HepG2 (cell line): ENCODE results near the gene SDK1. TPM values are rescaled to one million over a fixed set of nuclear protein-coding genes. Genes with fewer than 3 reads are reported as not detected.

Source experiments
- ATAC-seq: fragments of 200-7000 bp; cut with Tn5 transposase; 3 replicates; pipeline ENCODE4 v1.9.1; 2020; ENCODE audit warnings: mild to moderate bottlenecking, moderate library complexity
- BruUV-seq: library from RNA; stranded (reverse); fragments of 400-500 nt; replicated peaks from 2 replicates; lab custom pipeline; 2021; lab: Mats Ljungman, UMichigan
- CTCF ChIA-PET: fragments of 300-600 bp; formaldehyde crosslinking; extraction: SDS; loops from one replicate; lab custom pipeline; 2021; ENCODE audit warnings: low total read pairs, inconsistent platforms, low intra/inter-chr PET ratio; lab: Yijun Ruan, JAX
- POLR2A ChIA-PET: fragments of 350-600 bp; sonication (Branson Sonifier 250); formaldehyde crosslinking; loops from one replicate; lab custom pipeline; 2020; ENCODE audit warnings: antibody characterized with exemption, inconsistent platforms; lab: Yijun Ruan, JAX
- DNase-seq: peaks from one replicate; pipeline ENCODE4 v3.0.0-alpha.2; 2015; ENCODE audit warnings: low spot score
- FAIRE-seq: peaks from 3 replicates; lab custom pipeline; 2011; peaks lifted over from hg19 to GRCh38; lab: Jason Lieb, UNC
- H2AFZ ChIP-seq: one replicate; pipeline ENCODE4 v1.6.1; 2011; ENCODE audit warnings: low read length, inconsistent platforms
- H3K27ac ChIP-seq: fragments of 300-600 bp; 3 replicates; pipeline ENCODE4 v1.8.0; 2011; ENCODE audit warnings: mixed run types, mild to moderate bottlenecking, mixed read lengths, low read length, inconsistent platforms; ENCODE audit not compliant: insufficient read depth; ENCODE audit errors: extremely low read length
- H3K27me3 ChIP-seq, 2 experiments: fragments of 200-600 bp in 1 of 2; 2 replicates in 1 of 2; 3 replicates in 1 of 2; pipeline versions ENCODE4 v1.6.0 to v1.8.0; 2011; ENCODE audit warnings: low read length in 2 of 2, mild to moderate bottlenecking in 2 of 2, moderate library complexity in 2 of 2, inconsistent platforms in 1 of 2; ENCODE audit not compliant: insufficient read depth in 2 of 2, control insufficient read depth in 1 of 2
- H3K36me3 ChIP-seq, 2 experiments: fragments of 200-600 bp in 1 of 2; replicated peaks in 1 of 2; 2 replicates in 1 of 2; 3 replicates in 1 of 2; pipeline versions ENCODE4 v1.5.1 to v1.8.0; 2011; ENCODE audit warnings: low read length in 2 of 2, inconsistent platforms in 1 of 2; ENCODE audit not compliant: insufficient read depth in 2 of 2, control insufficient read depth in 1 of 2
- H3K4me1 ChIP-seq: 2 replicates; pipeline ENCODE4 v1.5.1; 2012; ENCODE audit warnings: low read length, inconsistent platforms; ENCODE audit not compliant: insufficient read depth
- H3K4me2 ChIP-seq: 2 replicates; pipeline ENCODE4 v1.6.0; 2011; ENCODE audit warnings: low read depth, low read length, inconsistent platforms
- H3K4me3 ChIP-seq, 3 experiments: fragments of 200-600 bp in 1 of 3; sonication (generic), shearing (Covaris generic) in 1 of 3; replicated peaks in 1 of 3; 2 replicates each; pipeline ENCODE4 v1.5.1; 2011 to 2016; ENCODE audit warnings: low read length in 3 of 3, inconsistent platforms in 2 of 3, low read depth in 2 of 3, mild to moderate bottlenecking in 2 of 3, control low read depth in 1 of 3, mixed read lengths in 1 of 3; ENCODE audit not compliant: insufficient read depth in 1 of 3
- H3K79me2 ChIP-seq: one replicate; pipeline ENCODE4 v1.6.1; 2011; ENCODE audit warnings: low read length, inconsistent platforms; ENCODE audit not compliant: insufficient read depth
- H3K9ac ChIP-seq: 2 replicates; pipeline ENCODE4 v1.6.0; 2011; ENCODE audit warnings: mild to moderate bottlenecking, low read depth, low read length, inconsistent platforms; ENCODE audit not compliant: insufficient read depth
- H3K9me3 ChIP-seq: 2 replicates; pipeline ENCODE4 v1.5.1; 2012; ENCODE audit warnings: mild to moderate bottlenecking, low read length
- H4K20me1 ChIP-seq: 2 replicates; pipeline ENCODE4 v1.6.0; 2011; ENCODE audit warnings: inconsistent platforms, mild to moderate bottlenecking, low read length, moderate library complexity; ENCODE audit not compliant: insufficient read depth
- AHR ChIP-seq: IDR thresholded peaks from 2 replicates; pipeline ENCODE4 v1.6.1; 2018; ENCODE audit warnings: missing genetic modification reagents, missing compliant biosample characterization
- CC2D1A ChIP-seq: sonication (generic); formaldehyde crosslinking; IDR thresholded peaks from 2 replicates; pipeline ENCODE4 v1.8.1; 2023; ENCODE audit warnings: mild to moderate bottlenecking, missing genetic modification reagents
- NKX3-1 ChIP-seq: sonication (generic); formaldehyde crosslinking; IDR thresholded peaks from 2 replicates; pipeline ENCODE4 v1.5.0; 2020; ENCODE audit warnings: missing genetic modification reagents
- REXO4 ChIP-seq: sonication (generic); formaldehyde crosslinking; IDR thresholded peaks from 2 replicates; pipeline ENCODE4 v1.8.0; 2022; ENCODE audit warnings: missing genetic modification reagents, mild to moderate bottlenecking, borderline replicate concordance
- SOX13 ChIP-seq, 3 experiments: fragments of 450-650 bp in 1 of 3; sonication (generic) in 1 of 3; formaldehyde crosslinking in 1 of 3; IDR thresholded peaks in 2 of 3; conservative IDR thresholded peaks in 1 of 3; 2 replicates each; pipeline versions ENCODE4 v1.5.0 to v1.6.1; 2016 to 2020; ENCODE audit warnings: antibody characterized with exemption in 1 of 3, mild to moderate bottlenecking in 1 of 3, missing compliant biosample characterization in 1 of 3, missing genetic modification reagents in 1 of 3, moderate library complexity in 1 of 3
- TBP ChIP-seq: sonication (generic); formaldehyde crosslinking; IDR thresholded peaks from 2 replicates; pipeline ENCODE4 v1.5.0; 2020; ENCODE audit warnings: missing genetic modification reagents
- ZMYM3 ChIP-seq: sonication (generic); formaldehyde crosslinking; IDR thresholded peaks from 2 replicates; pipeline ENCODE4 v1.5.1; 2020; ENCODE audit warnings: mild to moderate bottlenecking, missing genetic modification reagents
- ZNF282 ChIP-seq: fragments of 450-650 bp; IDR thresholded peaks from 2 replicates; pipeline ENCODE4 v1.6.1; 2018; ENCODE audit not compliant: partially characterized antibody
- ZNF3 ChIP-seq: IDR thresholded peaks from 2 replicates; pipeline ENCODE4 v1.7.0; 2017; ENCODE audit warnings: inconsistent platforms
- ZNF335 ChIP-seq: sonication (generic); formaldehyde crosslinking; IDR thresholded peaks from 2 replicates; pipeline ENCODE4 v1.4.0; 2020; ENCODE audit warnings: missing genetic modification reagents
- ZNF724P ChIP-seq: sonication (generic); formaldehyde crosslinking; IDR thresholded peaks from 2 replicates; pipeline ENCODE4 v1.8.0; 2022; ENCODE audit warnings: missing genetic modification reagents, borderline replicate concordance
- WGBS: methylation state at CpG from one replicate; pipeline ENCODE4 v1.1.6; 2017; ENCODE audit warnings: low lambda C conversion rate; 5-methylcytosine and 5-hydroxymethylcytosine counted together
- in situ Hi-C: cut with HindIII; loops from 2 replicates; pipeline ENCODE4 v1.10.0; 2017; ENCODE audit warnings: low pct_unique_long_range_greater_than_20kb; ENCODE audit not compliant: extremely low pct_ligation_motif_present
- intact Hi-C: fragments of 100-400 bp; cut with micrococcal nuclease; formaldehyde crosslinking; loops from one replicate; pipeline ENCODE4 v1.10.0; 2022; ENCODE audit not compliant: unreplicated experiment
- polyA plus RNA-seq, 8 experiments: library from polyadenylated mRNA; depleted of rRNA in 3 of 8; stranded (reverse) in 7 of 8; unstranded in 1 of 8; fragments of >200 nt; fragmentation: Illumina TruSeq in 4 of 8; extraction: Trizol in 4 of 8; gene quantifications; 2 replicates each; pipeline versions ENCODE4 v1.2.1 to v1.2.3, GENCODE V29; 2011 to 2016; ENCODE audit warnings: low read depth in 4 of 8, missing spikeins in 1 of 8, mixed read lengths in 1 of 8; ENCODE audit not compliant: insufficient read depth in 1 of 8
- total RNA-seq, 5 experiments: library from RNA; depleted of rRNA; stranded (reverse); fragments of >200 nt; fragmentation: Illumina TruSeq; extraction: Trizol; gene quantifications; 2 replicates each; pipeline ENCODE4 v1.2.3, GENCODE V29; 2016; ENCODE audit warnings: low read depth in 1 of 5
- TF ChIP-seq, protein P1 (sequence below), 2 experiments: fragments of 450-650 bp in 1 of 2; sonication (generic) in 1 of 2; formaldehyde crosslinking in 1 of 2; IDR thresholded peaks; 2 replicates each; pipeline versions ENCODE4 v1.6.1 to v1.8.0; 2016 to 2022; ENCODE audit warnings: antibody characterized with exemption in 1 of 2, mild to moderate bottlenecking in 1 of 2, missing genetic modification reagents in 1 of 2
- TF ChIP-seq, protein P2 (sequence below): sonication (generic); formaldehyde crosslinking; IDR thresholded peaks from 2 replicates; pipeline ENCODE4 v1.8.0; 2022; ENCODE audit warnings: low read depth, missing genetic modification reagents

The SDK1 gene
- total and polyA plus RNA-seq, 2 of the 13 experiments (the other 11 are each of a cell fraction or from before 2014, with no cell fraction given): 0.35 to 2.4 TPM

DNA sequence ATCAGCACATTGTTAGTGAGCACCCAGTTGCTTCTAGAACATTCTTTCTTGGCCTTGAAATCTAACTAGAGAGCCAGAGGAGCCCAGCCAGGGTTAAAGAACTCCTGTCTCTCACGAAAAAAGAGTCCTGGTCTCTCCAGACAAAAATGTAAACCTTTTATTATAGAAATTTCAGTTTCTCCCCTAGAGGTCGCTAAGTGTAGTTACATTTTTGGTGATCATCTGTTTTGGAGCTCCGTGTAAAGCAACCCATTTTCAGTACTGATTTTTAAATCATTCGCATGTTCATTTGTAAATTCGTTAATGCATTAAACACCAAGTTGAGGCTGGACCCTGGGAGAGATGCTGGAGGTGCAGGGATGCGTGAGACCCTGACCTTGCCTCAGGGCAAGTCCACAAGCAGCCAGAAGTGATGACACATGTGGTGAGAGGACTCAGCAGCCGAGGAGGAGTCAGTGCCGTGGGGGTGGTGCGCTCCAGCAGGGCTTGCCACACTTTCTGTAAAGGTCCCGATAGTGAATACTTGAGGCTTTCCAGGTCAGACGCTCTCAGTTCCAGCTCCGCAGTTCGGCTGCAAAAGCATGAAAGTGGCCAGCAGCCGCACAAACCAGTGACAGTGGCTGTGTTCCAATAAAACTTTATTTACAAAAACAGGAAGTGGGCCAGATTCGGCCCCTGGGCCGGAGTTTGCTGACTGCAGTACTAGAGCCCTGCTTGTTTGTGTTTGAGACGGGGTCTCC, 802.5 kb downstream of the SDK1 start:
- H3K4me3 ChIP-seq: no peak overlapping the region
- H3K79me2 ChIP-seq: no peaks in the 10 kb centered on the region
- H2AFZ ChIP-seq: no peak overlapping the region
- no peaks in the 10 kb centered on the region for H4K20me1 ChIP-seq
- H3K4me2 ChIP-seq: no peak overlapping the region
- H3K27me3 ChIP-seq: no peaks in the 10 kb centered on the region
- 51% methylated on average over 10 of the region's 17 CpGs for WGBS
- no peaks in the 10 kb centered on the region for H3K4me1 ChIP-seq
- ATAC-seq (peak; percentile 39; the same call in 2 of the 3 replicates), FAIRE-seq (no peak), DNase-seq (peak; percentile 6)
- H3K36me3 ChIP-seq: no peaks in the 10 kb centered on the region
- no peak overlapping the region for H3K27ac ChIP-seq
- in situ Hi-C loops: no loop called here
- POLR2A ChIA-PET: no interaction called here
- H3K9me3 ChIP-seq: no peaks in the 10 kb centered on the region
- CTCF ChIA-PET: interaction anchor here (1.0 kb wide), 1 partner anchor 376 kb away, joined by 3 read pairs; no protein-coding TSS in a partner anchor
- H3K9ac ChIP-seq: no peak overlapping the region
- intact Hi-C loops: no loop called here
- no TSS peak for BruUV-seq
- no peak for TF ChIP-seq REXO4 (CRISPR knock-in tag)
- TF ChIP-seq, protein P1, sequence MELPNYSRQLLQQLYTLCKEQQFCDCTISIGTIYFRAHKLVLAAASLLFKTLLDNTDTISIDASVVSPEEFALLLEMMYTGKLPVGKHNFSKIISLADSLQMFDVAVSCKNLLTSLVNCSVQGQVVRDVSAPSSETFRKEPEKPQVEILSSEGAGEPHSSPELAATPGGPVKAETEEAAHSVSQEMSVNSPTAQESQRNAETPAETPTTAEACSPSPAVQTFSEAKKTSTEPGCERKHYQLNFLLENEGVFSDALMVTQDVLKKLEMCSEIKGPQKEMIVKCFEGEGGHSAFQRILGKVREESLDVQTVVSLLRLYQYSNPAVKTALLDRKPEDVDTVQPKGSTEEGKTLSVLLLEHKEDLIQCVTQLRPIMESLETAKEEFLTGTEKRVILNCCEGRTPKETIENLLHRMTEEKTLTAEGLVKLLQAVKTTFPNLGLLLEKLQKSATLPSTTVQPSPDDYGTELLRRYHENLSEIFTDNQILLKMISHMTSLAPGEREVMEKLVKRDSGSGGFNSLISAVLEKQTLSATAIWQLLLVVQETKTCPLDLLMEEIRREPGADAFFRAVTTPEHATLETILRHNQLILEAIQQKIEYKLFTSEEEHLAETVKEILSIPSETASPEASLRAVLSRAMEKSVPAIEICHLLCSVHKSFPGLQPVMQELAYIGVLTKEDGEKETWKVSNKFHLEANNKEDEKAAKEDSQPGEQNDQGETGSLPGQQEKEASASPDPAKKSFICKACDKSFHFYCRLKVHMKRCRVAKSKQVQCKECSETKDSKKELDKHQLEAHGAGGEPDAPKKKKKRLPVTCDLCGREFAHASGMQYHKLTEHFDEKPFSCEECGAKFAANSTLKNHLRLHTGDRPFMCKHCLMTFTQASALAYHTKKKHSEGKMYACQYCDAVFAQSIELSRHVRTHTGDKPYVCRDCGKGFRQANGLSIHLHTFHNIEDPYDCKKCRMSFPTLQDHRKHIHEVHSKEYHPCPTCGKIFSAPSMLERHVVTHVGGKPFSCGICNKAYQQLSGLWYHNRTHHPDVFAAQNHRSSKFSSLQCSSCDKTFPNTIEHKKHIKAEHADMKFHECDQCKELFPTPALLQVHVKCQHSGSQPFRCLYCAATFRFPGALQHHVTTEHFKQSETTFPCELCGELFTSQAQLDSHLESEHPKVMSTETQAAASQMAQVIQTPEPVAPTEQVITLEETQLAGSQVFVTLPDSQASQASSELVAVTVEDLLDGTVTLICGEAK (IDR thresholded peaks at IDR 0.05): peak; percentile 57
- TF ChIP-seq, protein P1 (CRISPR knock-in tag; IDR thresholded peaks at IDR 0.05): peak; percentile 99
- TF ChIP-seq CC2D1A (CRISPR knock-in tag): no peak
- no peak for TF ChIP-seq NKX3-1 (CRISPR knock-in tag)
- TF ChIP-seq, protein P2, sequence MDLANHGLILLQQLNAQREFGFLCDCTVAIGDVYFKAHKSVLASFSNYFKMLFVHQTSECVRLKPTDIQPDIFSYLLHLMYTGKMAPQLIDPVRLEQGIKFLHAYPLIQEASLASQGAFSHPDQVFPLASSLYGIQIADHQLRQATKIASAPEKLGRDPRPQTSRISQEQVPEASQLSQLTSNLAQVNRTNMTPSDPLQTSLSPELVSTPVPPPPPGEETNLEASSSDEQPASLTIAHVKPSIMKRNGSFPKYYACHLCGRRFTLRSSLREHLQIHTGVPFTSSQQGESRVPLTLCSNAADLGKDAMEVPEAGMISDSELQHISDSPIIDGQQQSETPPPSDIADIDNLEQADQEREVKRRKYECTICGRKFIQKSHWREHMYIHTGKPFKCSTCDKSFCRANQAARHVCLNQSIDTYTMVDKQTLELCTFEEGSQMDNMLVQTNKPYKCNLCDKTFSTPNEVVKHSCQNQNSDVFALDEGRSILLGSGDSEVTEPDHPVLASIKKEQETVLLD (CRISPR knock-in tag): no peak
- no peak for TF ChIP-seq ZMYM3 (CRISPR knock-in tag)
- no peak for TF ChIP-seq AHR (CRISPR knock-in tag)
- no peak for TF ChIP-seq ZNF282
- TF ChIP-seq ZNF3: no peak
- TF ChIP-seq SOX13 (IDR thresholded peaks at IDR 0.05): no peak
- TF ChIP-seq SOX13 (CRISPR knock-in tag; conservative IDR thresholded peaks at IDR 0.05 in 1 of 2, IDR thresholded peaks at IDR 0.05 in 1 of 2): no peak
- no peak for TF ChIP-seq ZNF335 (CRISPR knock-in tag)
- TF ChIP-seq TBP (CRISPR knock-in tag): no peak
- no peak for TF ChIP-seq ZNF724P
